ENCODE data around the gene HBP1.

The HBP1 gene

GRCh38 chr7:107180378-107180777 is 11.6 kb downstream of the HBP1 start:
- peak; percentile 84 for DNase-seq (ENCODE audit: low read depth)
- H3K4me3 ChIP-seq (ENCODE audit: control insufficient read depth, low read depth, low read length) = no peak overlapping the region

GRCh38 chr7:107181172-107181571 is 12.4 kb downstream of the HBP1 start:
- no peak for DNase-seq (ENCODE audit: low read depth)
- TF ChIP-seq CTCF (conservative IDR thresholded peaks at IDR 0.05; ENCODE audit: control insufficient read depth, insufficient read depth, low read depth, low read length) = no peak
- H3K4me3 ChIP-seq (ENCODE audit: control insufficient read depth, low read depth, low read length) = no peak overlapping the region

More at GRCh38 chr7:107180378-107180777, 11.6 kb downstream of the HBP1 start:
- TF ChIP-seq CTCF (conservative IDR thresholded peaks at IDR 0.05; ENCODE audit: control insufficient read depth, insufficient read depth, low read depth, low read length) = no peak

- no peak for TF ChIP-seq CTCF (conservative IDR thresholded peaks at IDR 0.05; ENCODE audit: control insufficient read depth, insufficient read depth, low read depth, low read length)
- DNase-seq (ENCODE audit: low read depth) = no peak
- no peak overlapping the region for H3K4me3 ChIP-seq (ENCODE audit: control insufficient read depth, low read depth, low read length)
Observed at GRCh38 chr7:107185716-107186115, 16.9 kb downstream of the HBP1 start.

DNA sequence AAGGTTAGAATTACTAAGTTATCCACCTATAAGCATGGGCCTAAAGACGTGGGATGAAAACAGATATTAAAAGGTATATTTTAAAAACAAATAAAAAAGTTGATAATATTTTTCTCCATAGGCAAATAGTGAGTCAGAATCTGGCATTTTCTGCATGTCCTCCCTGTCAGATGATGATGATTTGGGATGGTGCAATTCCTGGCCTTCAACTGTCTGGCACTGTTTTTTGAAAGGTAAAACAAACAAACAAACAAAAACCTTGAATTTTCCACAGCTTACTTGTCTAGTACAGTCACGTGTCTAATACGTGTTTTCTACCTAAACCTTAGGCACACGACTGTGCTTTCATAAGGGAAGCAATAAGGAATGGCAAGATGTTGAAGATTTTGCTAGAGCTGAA is 17.4 kb downstream of the HBP1 start:
- DNase-seq (ENCODE audit: low read depth) = peak; percentile 42
- TF ChIP-seq CTCF (conservative IDR thresholded peaks at IDR 0.05; ENCODE audit: control insufficient read depth, insufficient read depth, low read depth, low read length) = no peak
- no peak overlapping the region for H3K4me3 ChIP-seq (ENCODE audit: control insufficient read depth, low read depth, low read length)

GRCh38 chr7:107187774-107188173 is 19.0 kb downstream of the HBP1 start:
- no peak for TF ChIP-seq CTCF (conservative IDR thresholded peaks at IDR 0.05; ENCODE audit: control insufficient read depth, insufficient read depth, low read depth, low read length)
- no peak overlapping the region for H3K4me3 ChIP-seq (ENCODE audit: control insufficient read depth, low read depth, low read length)
- DNase-seq (ENCODE audit: low read depth) = no peak

DNA sequence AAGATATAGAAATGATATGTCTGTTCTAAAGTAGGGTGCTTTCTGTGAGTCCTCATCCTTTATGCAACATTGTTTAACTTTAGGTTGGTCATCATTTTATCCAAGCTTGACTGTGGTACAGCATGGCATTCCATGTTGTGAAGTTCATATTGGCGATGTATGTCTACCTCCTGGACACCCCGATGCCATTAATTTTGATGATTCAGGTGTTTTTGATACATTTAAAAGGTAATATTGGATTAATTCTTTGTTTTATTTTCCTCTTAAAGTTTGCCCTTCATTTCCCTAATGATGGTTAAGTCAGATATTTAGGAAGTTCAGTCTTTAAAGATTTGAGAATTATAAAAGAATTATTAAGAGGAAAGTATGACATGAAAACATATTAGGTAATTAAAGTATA is 21.3 kb downstream of the HBP1 start:
- TF ChIP-seq CTCF (conservative IDR thresholded peaks at IDR 0.05; ENCODE audit: control insufficient read depth, insufficient read depth, low read depth, low read length) = no peak
- DNase-seq (ENCODE audit: low read depth) = no peak
- no peak overlapping the region for H3K4me3 ChIP-seq (ENCODE audit: control insufficient read depth, low read depth, low read length)

DNA sequence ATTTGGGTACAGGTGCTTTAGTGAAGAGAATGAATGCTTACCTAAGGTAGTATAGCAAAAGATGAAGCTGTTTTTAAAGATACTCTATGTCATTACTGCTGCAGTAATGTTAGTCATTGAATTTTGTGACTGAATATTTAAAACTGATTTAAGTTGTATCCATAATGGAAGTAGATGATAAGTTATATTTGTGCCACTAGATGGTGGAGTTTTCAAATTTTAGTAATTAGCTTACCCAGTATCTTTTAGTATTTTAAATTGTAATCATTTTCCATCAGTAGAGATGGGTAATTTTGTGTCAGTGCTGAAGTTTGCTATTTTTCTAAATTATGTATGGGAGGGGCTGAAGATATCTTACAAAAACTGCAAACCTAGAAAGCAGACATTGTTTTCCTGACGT is 25.2 kb downstream of the HBP1 start:
- no peak for DNase-seq (ENCODE audit: low read depth)
- peak; percentile 15 for TF ChIP-seq CTCF (conservative IDR thresholded peaks at IDR 0.05; ENCODE audit: control insufficient read depth, insufficient read depth, low read depth, low read length)
- no peak overlapping the region for H3K4me3 ChIP-seq (ENCODE audit: control insufficient read depth, low read depth, low read length)

All from fibroblast of mammary gland (primary cell).